Eye (tissue), 1 donor: ENCODE results near the gene NCKAP5.
A peak's percentile ranks its signal among the peaks of the same experiment; 100 is the strongest.
"Not testable (repeated sequence)": the region's sequence is repeated elsewhere in the genome, so short reads cannot be mapped to it uniquely, and the experiment has no call there.

ENCODE experiments used
- DNase-seq: peaks from one replicate; pipeline ENCODE4 v3.0.0-alpha.2; 2015

NCKAP5 gene

GRCh38 chr2:133496501-133497269, 71.6 kb downstream of the NCKAP5 start:
- DNase-seq, result no peak

GRCh38 chr2:133495226-133495625, 73.0 kb downstream of the NCKAP5 start:
- DNase-seq, result no peak

- DNase-seq, result no peak
Measured at GRCh38 chr2:133492719-133493380, 75.4 kb downstream of the NCKAP5 start.

- DNase-seq, result no peak
Measured at GRCh38 chr2:133490411-133490980, 77.8 kb downstream of the NCKAP5 start.

GRCh38 chr2:133489641-133490410, 78.4 kb downstream of the NCKAP5 start:
- DNase-seq, result no peak

- DNase-seq, result no peak
Measured at GRCh38 chr2:133489146-133489545, 79.1 kb downstream of the NCKAP5 start.

- no peak for DNase-seq
Measured at GRCh38 chr2:133486771-133487191, 81.5 kb downstream of the NCKAP5 start.

- no peak for DNase-seq
Measured at GRCh38 chr2:133485868-133486267, 82.4 kb downstream of the NCKAP5 start.

- no peak for DNase-seq
Measured at GRCh38 chr2:133484784-133485183, 83.5 kb downstream of the NCKAP5 start.

GRCh38 chr2:133484106-133484505, 84.2 kb downstream of the NCKAP5 start:
- DNase-seq, result no peak

- DNase-seq, result peak; percentile 26
Measured at GRCh38 chr2:133483181-133483580, 85.1 kb downstream of the NCKAP5 start.

GRCh38 chr2:133480707-133481429, 87.4 kb downstream of the NCKAP5 start:
- DNase-seq, result no peak

GRCh38 chr2:133477616-133477990, 90.7 kb downstream of the NCKAP5 start:
- no peak for DNase-seq

- no peak for DNase-seq
Measured at GRCh38 chr2:133476931-133477615, 91.2 kb downstream of the NCKAP5 start.

GRCh38 chr2:133476286-133476685, 92.0 kb downstream of the NCKAP5 start:
- DNase-seq, result no peak

- DNase-seq, result no peak
Measured at GRCh38 chr2:133475610-133476009, 92.7 kb downstream of the NCKAP5 start.

- not testable (repeated sequence) for DNase-seq
Measured at GRCh38 chr2:133470446-133470845, 97.8 kb downstream of the NCKAP5 start.

GRCh38 chr2:133462811-133463210, 105.5 kb downstream of the NCKAP5 start:
- no peak for DNase-seq

GRCh38 chr2:133461484-133461883, 106.8 kb downstream of the NCKAP5 start:
- no peak for DNase-seq

GRCh38 chr2:133459590-133459989, 108.7 kb downstream of the NCKAP5 start:
- no peak for DNase-seq

- no peak for DNase-seq
Measured at GRCh38 chr2:133458280-133458679, 110.0 kb downstream of the NCKAP5 start.

GRCh38 chr2:133457861-133458260, 110.4 kb downstream of the NCKAP5 start:
- DNase-seq, result no peak
